Upper lobe of right lung (tissue), 1 donor: ENCODE results near the gene CDH4. TPM values are rescaled to one million over a fixed set of nuclear protein-coding genes. Genes with fewer than 3 reads are reported as not detected.
A peak's percentile ranks its signal among the peaks of the same experiment; 100 is the strongest.

Experiments used
- ATAC-seq: fragments of 200-7000 bp; cut with Tn5 transposase; one replicate; pipeline ENCODE4 v1.9.1; 2020; ENCODE audit warnings: mild to moderate bottlenecking, moderate library complexity
- DNase-seq: peaks from one replicate; pipeline ENCODE4 v3.0.0-alpha.2; 2020
- H3K27ac ChIP-seq: fragments of 200-600 bp; one replicate; pipeline ENCODE4 v1.8.0; 2022
- H3K27me3 ChIP-seq: fragments of 200-600 bp; one replicate; pipeline ENCODE4 v1.8.0; 2022; ENCODE audit warnings: mild to moderate bottlenecking
- H3K36me3 ChIP-seq: fragments of 200-600 bp; one replicate; pipeline ENCODE4 v1.8.0; 2022
- H3K4me1 ChIP-seq: fragments of 200-600 bp; one replicate; pipeline ENCODE4 v1.8.0; 2022
- H3K4me3 ChIP-seq: fragments of 200-600 bp; one replicate; pipeline ENCODE4 v1.8.0; 2022; ENCODE audit warnings: mild to moderate bottlenecking
- H3K9me3 ChIP-seq: fragments of 200-600 bp; one replicate; pipeline ENCODE4 v1.8.0; 2022
- CTCF ChIP-seq: fragments of 200-600 bp; IDR thresholded peaks from one replicate; pipeline ENCODE4 v1.8.0; 2022; ENCODE audit warnings: antibody characterized with exemption
- intact Hi-C: fragments of 100-400 bp; cut with DNase I; formaldehyde crosslinking; loops from one replicate; pipeline ENCODE4 v1.11.0; 2022
- total RNA-seq: library from RNA; stranded (reverse); fragmentation: NEBNext Ultra II Directional; extraction: Animal tissue kit (Norgen Biotek cat#: 25700); gene quantifications from one replicate; pipeline ENCODE4 v1.2.1, GENCODE V29; 2021
- donor health status: DM: no; HTN: yes; CAD: no; lungs with severe emphysema.

The CDH4 gene
- total RNA-seq, 1 donor from 2014 or later, result 0.23 TPM

- Histone ChIP-seq H3K4me1 (no peaks in the 10 kb centered on the region), H3K27ac (no peak overlapping the region), H3K9me3 (peaks cover 5% of the 10 kb centered on the region), H3K27me3 (no peaks in the 10 kb centered on the region), H3K4me3 (no peak overlapping the region), H3K36me3 (no peaks in the 10 kb centered on the region)
- no peak for TF ChIP-seq CTCF
- intact Hi-C loops, result no loop called here
- ATAC-seq, result no peak
- DNase-seq, result no peak
Measured at GRCh38 chr20:61780066-61780465, 528.0 kb downstream of the CDH4 start.

GRCh38 chr20:61784801-61785566 lies 532.9 kb downstream of the CDH4 start:
- H3K4me3 ChIP-seq, result no peak overlapping the region
- ATAC-seq, result peak; percentile 20

GRCh38 chr20:61785567-61785816 lies 533.4 kb downstream of the CDH4 start:
- ATAC-seq, result peak; percentile 22
- no peak for TF ChIP-seq CTCF
- H3K27ac ChIP-seq, result no peak overlapping the region
- H3K36me3 ChIP-seq, result no peaks in the 10 kb centered on the region
- H3K27me3 ChIP-seq, result no peaks in the 10 kb centered on the region
- peaks cover 5% of the 10 kb centered on the region for H3K9me3 ChIP-seq
- no peak overlapping the region for H3K4me3 ChIP-seq
- no peaks in the 10 kb centered on the region for H3K4me1 ChIP-seq
- no peak for DNase-seq
- intact Hi-C loops, result no loop called here

More at GRCh38 chr20:61784801-61785566, 532.9 kb downstream of the CDH4 start:
- intact Hi-C loops, result no loop called here
- H3K27ac ChIP-seq, result no peak overlapping the region
- DNase-seq, result no peak
- no peaks in the 10 kb centered on the region for H3K4me1 ChIP-seq
- peaks cover 5% of the 10 kb centered on the region for H3K9me3 ChIP-seq
- no peak for TF ChIP-seq CTCF
- H3K27me3 ChIP-seq, result no peaks in the 10 kb centered on the region
- H3K36me3 ChIP-seq, result no peaks in the 10 kb centered on the region

GRCh38 chr20:61786230-61786629 lies 534.2 kb downstream of the CDH4 start:
- Histone ChIP-seq H3K9me3 (peaks cover 5% of the 10 kb centered on the region), H3K4me1 (no peaks in the 10 kb centered on the region), H3K27me3 (no peaks in the 10 kb centered on the region), H3K36me3 (no peaks in the 10 kb centered on the region), H3K27ac (no peak overlapping the region), H3K4me3 (no peak overlapping the region)
- ATAC-seq (no peak), DNase-seq (no peak)
- no peak for TF ChIP-seq CTCF
- intact Hi-C loops, result no loop called here

- Histone ChIP-seq H3K27me3 (no peaks in the 10 kb centered on the region), H3K4me1 (no peaks in the 10 kb centered on the region), H3K27ac (no peak overlapping the region), H3K9me3 (no peaks in the 10 kb centered on the region), H3K4me3 (no peak overlapping the region), H3K36me3 (no peaks in the 10 kb centered on the region)
- DNase-seq (no peak), ATAC-seq (no peak)
- no peak for TF ChIP-seq CTCF
- intact Hi-C loops, result no loop called here
Measured at GRCh38 chr20:61788343-61788742, 536.3 kb downstream of the CDH4 start.

GRCh38 chr20:61789329-61789728 lies 537.3 kb downstream of the CDH4 start:
- Histone ChIP-seq H3K4me3 (no peak overlapping the region), H3K27ac (no peak overlapping the region), H3K27me3 (no peaks in the 10 kb centered on the region), H3K4me1 (no peaks in the 10 kb centered on the region), H3K9me3 (no peaks in the 10 kb centered on the region), H3K36me3 (no peaks in the 10 kb centered on the region)
- TF ChIP-seq CTCF, result no peak
- DNase-seq (no peak), ATAC-seq (no peak)
- intact Hi-C loops, result no loop called here
